Stimulated activated CD8-positive, alpha-beta memory T cell treated with anti-CD3 and anti-CD28 coated beads, Interleukin-2, amount 100 ng/mL, for 1 hour (primary cell): ENCODE results near the gene BEST2.

Experiments used
- DNase-seq, 2 donors: peaks; one replicate each; pipeline ENCODE4 v3.0.0-alpha.2; 2020; ENCODE audit warnings: low read depth in 2 of 2

The BEST2 gene

DNA sequence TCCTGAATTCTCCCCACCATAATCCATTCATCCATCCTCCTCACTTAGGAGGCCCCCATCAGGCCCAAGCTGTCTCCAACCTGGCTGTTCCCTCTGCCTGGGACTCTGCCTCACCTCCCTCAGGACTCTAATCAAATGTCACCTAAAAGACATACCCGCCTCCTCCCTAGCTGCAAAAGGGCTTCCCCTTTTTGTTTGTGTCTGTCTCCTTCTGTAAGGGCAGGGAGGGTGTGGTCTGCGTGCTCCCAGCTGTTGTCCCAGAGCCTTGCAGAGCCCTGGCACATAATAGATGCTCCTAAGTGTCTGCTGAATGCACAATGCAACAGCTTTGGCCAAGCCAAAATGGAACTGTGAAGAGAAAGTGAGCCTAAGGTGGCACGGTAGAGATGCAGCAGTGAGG, 21.5 kb upstream of the BEST2 start:
- no peak for DNase-seq

DNA sequence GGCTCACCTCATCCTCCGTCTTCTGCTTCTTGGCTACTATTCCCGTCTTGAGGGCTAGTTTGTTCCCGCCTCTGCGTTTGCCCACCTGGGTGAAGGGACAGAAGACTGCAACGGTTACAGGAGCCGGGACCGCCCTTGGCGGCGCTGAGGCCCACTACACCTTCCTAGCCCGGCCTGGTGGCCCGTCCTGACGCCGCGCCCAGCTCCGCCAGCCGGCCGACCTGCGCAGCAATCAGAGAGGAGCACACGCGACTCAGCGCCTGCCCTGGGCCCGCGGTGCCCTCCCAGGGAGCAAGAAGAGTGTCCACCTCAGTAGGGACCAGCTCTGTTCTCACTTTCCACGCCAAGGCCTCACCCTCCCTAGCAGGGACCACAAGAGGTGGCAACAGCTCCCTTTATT, 20.3 kb upstream of the BEST2 start:
- no peak for DNase-seq

DNA sequence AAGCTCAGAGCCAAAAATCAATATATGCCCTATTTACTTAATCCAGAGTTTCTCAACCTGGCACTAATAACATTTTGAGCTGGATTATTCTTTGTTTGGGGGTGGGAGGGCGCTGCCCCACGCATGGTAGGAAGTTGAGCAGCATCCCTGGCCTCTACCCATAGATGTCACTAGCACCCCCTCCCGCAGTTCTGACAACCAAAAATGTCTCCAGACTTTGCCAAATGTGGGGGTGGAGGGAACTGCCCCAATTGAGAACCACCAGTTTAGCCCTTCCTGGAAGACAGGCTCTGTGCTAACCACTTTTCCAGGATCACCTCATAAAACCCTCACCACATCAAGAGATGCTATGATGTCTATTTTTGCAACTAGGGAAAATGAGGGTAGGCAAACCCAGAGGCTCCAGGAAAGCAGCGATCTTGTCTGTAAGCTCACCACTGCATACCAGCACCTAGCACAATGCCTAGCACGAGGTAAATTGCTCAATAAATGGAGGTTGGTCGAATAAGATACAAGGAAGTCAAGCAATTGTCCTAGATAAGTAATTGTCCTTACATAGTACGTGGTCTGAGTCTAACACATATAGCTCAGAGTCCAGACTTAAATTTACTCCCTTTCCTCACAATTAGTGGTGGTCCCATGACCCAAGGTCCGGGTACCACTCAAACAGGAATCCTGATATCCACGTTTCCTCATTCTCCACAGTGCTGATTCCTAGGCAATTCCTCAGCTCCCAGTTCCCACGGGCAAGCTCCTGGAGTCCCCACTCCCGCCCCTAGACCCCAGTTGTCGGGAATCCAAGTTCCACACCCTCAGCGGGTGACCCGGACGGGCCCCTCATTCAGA, 18.0 kb upstream of the BEST2 start:
- DNase-seq: no peak

DNA sequence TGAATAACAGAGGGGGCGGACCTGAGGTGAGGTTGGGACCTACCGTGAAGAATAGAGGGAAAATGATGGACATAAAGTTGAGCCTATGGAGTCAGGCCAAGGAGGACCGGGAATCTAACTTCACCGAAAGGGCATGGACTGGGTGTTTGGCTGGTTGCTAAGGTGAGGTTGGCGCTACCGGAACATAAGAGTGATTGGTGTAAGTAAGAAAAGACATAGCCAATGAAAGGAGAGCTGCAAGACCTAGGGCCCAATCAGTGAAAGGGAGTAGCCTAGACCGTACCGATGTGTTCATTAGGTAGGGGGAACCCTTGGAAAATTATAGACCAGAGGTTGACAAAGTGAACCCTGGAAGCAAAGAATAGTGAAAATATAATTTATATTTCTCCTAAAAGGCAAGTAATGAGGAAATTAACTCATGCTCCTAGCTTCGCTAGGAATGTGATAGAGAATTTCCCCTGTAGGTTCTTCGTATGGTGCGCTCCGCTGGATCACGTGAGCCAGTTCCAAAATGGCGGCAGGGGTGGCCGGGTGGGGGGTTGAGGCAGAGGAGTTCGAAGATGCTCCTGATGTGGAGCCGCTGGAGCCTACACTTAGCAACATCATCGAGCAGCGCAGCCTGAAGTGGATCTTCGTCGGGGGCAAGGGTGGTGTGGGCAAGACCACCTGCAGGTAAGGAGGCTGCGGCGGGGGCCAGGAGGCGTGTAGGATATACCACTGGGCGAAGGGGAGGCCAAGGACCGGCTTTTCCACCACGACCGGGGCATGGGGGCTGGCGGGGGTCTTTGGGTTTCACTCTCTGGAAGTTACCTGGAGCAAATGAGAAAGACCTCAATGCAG, 14.4 kb upstream of the BEST2 start, which contains the start of gene GET3:
Gene GET3, plus strand, starts transcription at position 503 of the 840 bp plus-strand sequence. Its CDS starts 9 bp downstream, at position 512.
- DNase-seq: peak; percentile 51 to 61

DNA sequence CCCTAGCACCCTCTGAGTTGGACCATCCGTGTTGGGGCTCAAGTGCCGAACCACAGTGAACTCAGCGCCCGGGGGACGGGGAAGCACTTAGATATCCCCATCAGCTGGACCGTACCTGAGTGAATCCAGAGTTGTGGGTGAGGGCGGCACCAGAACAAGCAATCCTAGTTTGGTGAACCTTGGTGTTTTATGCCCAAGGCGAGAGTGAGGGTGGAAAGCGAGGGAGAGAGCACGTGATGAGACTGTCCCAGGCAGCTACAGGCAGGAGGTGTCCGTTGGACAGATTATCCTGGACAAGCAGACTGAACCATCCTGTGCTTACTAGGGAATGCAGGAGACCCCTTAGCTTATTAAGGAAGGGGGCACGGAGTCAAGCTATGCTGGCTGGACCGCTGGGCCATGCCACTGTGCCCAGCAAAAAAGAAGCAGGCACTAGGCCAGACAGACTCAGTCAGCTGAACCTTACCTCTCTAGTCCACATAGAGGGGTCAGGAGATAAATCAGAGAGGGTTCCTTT, 13.7 kb upstream of the BEST2 start:
- DNase-seq: no peak

DNA sequence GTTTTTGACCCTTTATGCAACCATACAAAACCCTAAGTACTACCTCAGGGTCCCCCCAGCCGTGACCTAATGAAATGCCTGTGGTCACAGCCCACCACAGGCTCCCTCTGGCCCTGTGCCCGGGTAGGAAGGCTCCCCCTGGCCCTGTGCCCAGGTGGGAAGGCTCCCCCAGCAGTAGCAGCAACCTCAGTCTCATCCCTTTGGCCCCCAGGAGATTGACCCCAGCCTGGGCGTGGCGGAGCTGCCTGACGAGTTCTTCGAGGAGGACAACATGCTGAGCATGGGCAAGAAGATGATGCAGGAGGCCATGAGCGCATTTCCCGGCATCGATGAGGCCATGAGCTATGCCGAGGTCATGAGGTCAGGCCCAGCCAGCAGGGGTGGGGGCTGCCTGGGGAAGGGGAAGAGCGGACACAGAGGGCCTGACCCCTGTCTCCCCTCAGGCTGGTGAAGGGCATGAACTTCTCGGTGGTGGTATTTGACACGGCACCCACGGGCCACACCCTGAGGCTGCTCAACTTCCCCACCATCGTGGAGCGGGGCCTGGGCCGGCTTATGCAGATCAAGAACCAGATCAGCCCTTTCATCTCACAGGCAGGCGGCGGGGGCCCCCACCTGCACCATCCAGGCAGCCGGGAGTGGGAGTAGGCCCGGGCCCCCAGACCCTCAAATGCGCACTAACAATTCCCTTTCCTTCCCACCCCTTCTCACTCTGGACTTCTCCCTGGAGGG, 6.3 kb upstream of the BEST2 start:
- no peak for DNase-seq

DNA sequence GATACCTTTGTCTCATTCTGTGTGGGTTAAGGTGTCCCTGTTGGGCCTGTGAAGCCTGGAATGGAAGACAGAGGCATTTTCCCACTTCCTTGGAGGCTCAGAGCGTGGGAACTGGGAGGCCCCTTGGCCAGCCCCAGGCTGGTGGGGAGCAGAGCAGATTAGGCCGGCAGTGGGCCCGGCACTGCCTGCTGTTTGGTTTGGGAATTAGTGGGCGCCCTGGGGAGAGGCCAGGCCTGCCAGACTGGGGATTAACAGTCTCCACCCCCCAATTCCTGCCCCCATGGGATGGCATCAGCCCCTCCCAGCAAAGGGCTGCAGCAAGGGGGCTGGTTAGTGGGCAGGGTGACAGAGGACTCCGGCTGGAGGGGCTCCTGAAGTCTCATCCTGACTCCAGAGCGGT, 3.1 kb upstream of the BEST2 start:
- DNase-seq: no peak

DNA sequence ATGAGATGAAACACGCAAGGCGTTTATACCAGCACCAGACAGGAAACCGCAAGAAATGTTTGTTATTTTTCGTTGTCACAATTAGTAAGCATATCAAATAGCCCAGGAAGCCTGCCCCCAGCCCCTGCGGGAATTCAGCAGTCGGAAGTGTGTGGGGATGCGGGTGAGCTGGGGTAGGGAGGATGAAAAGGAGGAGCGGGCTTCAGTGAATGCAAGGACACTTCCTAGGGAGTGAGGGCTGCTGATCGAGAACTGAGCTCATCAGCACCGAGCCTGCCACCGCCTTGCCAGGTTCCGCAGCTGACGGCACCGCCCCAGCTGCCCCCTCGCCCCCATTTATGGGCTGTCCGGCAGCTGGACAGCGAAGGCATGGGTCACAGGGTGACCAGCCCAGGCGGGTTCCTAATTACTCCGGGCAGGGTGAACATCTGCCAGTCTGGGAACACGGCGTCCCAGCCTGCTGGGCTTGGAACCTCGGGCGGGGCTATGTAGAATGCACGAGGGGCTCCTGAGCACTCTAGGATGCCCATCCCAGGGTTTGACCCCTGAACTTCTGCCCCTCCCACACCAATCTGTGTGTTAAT, 1.6 kb upstream of the BEST2 start:
- no peak for DNase-seq

DNA sequence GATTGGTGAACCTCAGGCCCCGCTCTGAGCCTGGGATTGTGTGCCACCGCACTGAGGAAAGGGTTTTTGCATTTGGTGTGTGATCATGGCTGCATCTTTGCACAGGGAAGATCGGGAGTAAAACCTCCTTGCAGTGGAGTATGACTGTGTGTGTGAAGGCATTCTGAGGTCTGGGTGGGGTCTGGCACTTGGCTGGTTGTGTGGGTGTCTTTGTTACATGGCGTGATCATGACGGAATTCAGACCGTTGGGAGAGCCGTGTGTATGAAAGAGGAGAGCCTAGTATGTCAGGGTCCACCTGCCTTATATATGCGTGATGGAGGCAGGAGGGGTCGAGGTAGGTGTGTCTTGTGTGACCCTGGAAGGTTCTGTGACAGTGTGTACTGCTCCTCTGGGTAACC, 740 bp upstream of the BEST2 start:
- no peak for DNase-seq

DNA sequence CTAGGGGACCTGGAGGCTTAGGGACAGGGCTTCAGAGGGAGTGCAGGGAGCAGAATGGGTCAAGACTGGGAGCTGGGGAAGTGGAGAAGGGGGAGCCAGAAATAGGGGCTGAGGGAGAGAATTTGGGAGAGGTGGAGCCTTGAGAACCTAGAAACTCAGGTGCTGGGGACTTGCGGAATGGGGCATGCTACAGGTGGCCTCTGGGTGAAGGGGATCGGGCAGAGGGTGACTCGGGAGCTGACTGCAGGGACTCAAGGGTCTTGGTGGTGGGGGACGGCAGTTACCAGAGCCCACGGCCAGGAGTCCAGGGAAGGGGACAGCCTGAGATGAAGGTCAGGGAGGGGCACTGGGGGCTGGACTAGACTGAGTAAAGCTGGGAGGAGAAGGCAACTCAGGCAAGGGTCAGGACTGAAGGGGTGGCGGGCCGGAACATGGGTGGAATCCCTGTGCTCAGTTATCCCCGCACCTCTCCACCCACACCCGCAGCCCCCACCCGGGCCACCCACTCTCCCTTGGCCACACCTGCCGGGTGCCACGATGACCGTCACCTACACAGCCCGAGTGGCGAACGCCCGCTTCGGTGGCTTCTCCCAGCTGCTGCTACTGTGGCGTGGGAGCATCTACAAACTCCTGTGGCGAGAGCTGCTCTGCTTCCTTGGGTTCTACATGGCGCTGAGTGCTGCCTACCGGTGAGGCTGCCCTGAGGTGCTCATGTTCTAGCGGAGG, 628 bp downstream of the BEST2 start:
- no peak for DNase-seq

DNA sequence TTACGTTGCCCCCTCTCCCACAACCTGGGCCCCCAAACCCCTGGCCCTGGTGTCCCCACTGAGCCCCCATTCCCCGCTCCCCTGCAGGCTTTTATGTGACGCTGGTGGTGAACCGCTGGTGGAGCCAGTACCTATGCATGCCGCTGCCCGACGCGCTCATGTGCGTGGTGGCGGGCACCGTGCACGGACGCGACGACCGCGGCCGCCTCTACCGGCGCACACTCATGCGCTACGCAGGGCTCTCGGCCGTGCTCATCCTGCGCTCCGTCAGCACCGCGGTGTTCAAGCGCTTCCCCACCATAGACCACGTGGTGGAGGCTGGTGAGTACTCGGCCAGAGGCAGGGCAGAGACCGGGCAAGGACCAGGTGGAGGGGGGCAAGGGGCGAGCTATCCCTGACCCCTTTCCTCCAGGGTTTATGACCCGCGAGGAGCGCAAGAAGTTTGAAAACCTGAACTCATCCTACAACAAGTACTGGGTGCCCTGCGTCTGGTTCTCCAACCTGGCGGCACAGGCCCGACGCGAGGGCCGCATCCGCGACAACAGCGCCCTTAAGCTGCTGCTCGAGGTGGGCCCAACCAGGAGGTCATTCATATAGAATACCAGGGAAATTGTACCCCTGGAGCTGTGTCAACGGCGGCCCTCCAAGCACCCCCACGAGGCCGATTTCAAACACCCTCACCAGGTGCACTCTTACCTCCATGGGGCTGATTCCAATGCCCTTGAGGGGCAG, 3.0 kb downstream of the BEST2 start:
- DNase-seq: no peak

DNA sequence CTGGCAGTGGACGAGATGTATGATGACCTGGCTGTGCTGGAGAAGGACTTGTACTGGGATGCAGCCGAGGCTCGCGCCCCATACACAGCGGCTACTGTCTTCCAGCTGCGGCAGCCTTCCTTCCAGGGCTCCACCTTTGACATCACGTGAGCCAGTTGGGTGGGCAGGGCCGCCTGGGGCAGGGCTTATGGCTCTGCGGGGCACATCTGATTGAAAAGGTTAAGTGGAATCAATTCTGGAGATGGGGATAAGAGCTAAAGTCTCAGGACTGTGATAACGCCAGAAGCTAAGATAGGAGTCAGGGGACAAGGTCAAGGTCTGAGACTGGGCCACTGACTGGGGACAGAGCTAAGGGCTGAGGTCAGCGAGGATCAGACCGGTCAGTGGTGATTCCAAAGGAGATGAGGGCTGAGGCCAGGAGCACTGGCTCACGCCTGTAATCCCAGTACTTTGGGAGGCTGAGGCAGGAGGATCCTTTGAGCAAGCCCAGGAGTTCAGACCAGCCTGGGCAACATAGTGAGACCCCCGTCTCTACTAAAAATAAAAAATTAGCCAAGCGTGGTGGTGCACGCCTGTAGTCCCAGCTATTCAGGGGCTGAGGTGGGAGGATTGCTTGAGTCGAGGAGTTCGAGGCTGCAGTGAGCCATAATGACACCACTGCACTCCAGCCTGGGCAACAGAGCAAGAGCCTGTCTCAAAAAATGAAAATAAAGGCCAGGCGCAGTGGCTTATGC, 4.7 kb downstream of the BEST2 start:
- DNase-seq: no peak

DNA sequence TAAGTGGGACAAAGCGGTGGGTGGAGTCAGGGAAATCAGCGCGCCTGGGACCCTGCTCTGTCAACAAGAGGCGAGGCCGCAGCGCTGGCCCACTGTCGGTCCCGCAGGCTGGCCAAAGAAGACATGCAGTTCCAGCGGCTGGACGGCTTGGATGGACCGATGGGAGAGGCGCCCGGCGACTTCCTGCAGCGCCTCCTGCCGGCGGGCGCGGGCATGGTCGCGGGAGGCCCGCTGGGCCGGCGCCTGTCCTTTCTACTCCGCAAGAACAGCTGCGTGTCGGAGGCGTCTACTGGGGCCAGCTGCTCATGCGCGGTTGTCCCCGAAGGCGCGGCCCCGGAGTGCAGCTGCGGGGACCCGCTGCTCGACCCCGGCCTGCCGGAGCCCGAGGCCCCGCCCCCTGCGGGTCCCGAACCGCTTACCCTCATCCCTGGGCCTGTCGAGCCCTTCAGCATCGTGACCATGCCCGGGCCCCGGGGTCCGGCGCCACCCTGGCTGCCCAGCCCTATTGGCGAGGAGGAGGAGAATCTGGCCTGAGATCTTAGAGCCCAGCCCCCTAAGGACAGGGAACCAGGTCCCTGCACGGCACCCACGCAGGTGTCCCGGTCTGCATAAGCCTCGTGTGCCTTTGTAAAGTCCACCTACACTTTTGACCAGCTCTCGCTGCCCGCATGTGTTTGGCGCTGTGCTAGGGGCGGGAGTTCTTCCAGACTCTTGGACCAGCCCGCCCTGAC, 6.1 kb downstream of the BEST2 start:
- peak in 1 of 2 donors; percentile 37 for DNase-seq

DNA sequence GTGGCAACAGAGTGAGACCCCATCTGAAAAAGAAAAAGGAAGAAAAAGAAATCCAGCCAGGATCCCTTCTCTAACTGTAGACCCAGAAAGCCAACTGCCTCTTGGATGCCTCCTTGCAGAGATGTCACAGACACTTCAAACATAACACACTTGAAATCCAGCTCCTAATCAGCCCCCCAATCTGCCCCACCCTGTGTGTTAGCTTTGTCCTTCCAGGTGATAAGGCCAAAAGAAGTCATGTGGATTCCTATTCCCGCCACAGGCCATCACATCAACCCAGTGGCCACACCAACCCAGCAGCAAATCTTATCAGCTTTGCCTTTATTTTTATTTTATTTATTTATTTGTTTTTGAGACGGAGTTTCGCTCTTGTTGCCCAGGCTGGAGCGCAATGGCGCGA, 8.1 kb downstream of the BEST2 start:
- no peak for DNase-seq

DNA sequence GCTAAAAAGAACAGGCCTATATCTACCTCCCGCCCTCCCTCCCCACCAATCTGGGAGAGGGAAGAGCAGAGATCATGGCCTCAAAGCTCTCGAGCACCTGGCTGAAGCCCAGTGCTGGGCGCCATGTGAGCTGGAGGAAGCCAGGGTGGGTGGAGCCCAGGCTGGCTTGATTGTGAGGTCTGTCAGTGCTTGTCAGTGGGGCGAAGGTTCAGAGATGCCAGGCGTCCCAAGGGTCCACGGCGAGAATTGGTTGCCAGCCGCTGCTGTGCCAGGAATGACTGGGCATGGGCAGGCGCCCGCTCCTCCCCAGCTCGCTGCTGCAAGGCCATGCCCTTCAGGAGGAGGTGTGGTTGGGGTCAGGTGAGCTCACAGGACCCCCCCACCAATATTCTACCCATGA, 11.5 kb downstream of the BEST2 start:
- DNase-seq: no peak

DNA sequence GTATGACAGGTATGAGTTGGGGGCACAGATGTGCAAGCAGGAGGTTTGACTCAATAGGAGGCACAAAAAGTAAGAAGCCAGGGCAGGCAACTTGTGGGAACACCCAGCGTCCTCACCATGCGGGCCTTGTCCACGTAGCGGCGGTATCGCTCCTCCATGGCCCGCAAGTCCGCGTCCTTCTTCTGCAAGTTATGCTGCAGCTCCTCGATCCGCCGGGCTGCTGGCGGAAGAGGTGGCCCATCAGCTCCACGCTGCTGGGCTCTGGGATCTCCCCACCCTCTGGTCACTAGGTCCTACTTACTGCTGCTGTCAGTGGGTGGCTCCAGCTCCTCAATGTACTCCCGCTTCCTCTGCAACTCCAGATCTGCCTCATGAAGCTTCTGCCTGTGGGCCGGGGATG, 13.1 kb downstream of the BEST2 start:
- DNase-seq: no peak

DNA sequence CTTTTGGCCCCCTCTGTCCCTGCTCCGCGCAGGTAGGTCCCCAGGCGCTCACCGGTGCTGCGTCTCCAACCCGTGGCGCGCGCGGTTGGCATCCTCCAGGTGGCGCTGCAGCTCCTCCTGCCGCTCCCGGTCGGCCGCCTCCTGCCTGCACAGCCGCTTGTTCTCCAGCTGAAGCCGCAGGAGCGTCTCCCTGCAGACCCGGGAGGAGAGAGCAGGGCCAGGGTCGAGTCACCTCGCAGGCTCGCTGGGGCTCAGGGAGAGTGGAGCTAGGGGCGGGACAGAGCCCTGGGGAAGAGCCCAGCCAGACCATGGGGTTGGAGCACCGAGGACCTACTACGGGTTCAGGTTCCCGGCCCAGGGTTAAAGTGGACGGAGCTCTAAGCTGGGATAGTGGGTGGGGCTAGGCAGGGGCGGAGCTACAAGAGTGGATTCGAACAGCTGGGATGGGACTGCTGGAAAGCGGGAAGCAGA, 14.5 kb downstream of the BEST2 start:
- peak; percentile 43 to 68 for DNase-seq

DNA sequence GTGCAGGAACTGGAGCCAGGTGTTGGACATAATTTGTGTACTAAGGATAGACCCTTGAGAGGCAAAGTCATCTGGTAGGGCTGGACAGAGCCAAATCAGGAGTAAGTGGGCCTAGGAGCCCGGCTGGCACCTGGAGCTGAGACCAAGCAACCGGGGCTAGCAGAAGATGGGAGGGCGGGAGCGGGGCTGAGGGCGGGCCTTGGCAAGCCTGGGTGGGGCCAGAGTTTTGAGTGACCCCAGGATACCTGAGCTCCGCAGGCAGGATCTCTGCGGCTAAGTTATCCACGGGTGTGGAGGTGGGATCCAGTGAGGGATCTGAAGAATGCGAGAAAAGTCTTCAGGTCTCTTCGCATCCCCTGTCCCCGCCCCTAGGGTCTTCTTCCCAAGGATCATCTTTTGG, 15.6 kb downstream of the BEST2 start:
- DNase-seq: no peak

DNA sequence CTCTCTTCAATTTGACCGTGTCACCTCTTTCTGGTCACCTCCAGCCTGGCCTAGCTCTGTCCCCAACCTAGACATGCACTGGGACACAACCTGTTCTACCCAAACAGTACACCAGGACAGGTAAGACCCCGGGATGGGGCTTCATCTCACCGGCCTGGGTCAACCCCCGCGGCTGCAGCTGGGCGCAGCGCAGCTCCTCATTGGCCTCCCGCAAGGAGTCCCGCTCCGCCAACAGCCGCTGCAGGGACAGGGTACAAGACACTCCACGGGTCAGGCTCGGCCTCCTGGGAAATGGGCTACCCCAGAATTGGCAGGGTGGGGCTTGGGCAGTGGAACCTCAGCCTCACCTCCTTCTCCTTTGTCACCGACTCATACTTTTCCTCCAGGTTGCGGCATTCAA, 16.1 kb downstream of the BEST2 start:
- no peak for DNase-seq
